Measurements from ENCODE around the gene SLC39A8.
"Not testable (repeated sequence)": the region's sequence is repeated elsewhere in the genome, so short reads cannot be mapped to it uniquely, and the experiment has no call there.

SLC39A8 gene

DNA sequence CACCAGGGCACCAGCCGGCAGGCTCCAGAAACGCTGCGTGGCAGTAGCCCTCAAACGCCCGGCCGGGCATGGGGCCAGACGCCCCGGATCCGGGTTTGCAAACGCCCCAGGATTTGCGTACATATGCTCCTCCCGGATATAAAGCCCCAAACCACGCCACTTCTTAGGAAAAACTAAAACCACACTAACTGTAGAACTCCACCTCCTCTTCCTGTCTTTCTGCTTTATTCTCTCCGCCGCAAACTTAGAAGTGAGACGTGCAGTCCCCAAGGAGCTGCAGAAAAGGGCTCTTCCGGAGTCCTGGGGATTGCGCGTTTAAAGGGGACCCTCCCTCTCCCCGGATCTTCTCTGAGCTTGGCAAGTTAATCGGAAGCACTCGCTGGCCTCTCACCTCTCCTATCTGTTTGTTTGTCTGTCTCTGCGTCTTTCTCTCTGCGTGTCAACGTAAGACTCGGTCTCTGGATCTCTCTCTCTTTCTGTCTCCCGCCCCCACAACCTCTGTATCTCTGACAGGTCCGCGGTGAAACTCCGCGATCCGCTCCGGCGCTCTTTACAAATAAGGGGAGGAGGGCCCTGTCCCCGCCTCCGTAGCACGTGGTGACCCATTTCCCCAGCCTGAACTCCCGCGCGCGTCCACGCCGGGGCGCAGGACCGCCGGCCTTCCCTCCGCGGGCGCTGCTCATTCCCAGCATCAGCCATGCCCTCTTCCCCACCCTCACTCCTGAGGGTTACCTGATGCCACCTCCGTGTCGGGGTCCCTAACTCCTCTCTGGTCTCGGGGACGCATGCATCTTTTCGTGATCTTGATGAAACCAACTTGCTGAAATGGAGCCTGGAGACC is at the start of gene SLC39A8:
Gene SLC39A8, minus strand, starts transcription at position 529 of the 841 bp plus-strand sequence. CDS start 820 bp downstream, outside the sequence.
- peak; percentile 30 for DNase-seq (ENCODE audit: low read depth, low spot score)

- no peak for DNase-seq (ENCODE audit: low read depth, low spot score)
These were observed 46.9 kb upstream of the SLC39A8 start for GRCh38 chr4:102392033-102392744.

DNA sequence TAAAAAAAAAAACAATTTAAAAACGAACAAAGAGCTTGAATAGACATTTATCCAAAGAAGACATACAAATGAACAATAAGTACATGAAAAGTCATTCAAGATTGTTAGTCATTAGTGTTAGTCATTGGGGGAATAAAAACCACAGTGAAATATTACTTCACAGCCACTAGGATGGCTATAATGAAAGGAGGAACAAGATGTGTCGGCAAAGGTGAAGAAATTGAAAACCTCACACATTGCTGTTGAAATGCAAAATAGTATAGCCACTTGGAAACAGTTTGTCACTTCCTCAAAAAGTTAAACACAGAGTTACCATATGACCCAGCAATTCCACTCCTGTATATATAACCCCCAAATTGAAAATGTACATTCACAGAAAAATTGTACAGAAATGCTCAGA is 45.2 kb upstream of the SLC39A8 start:
- DNase-seq (ENCODE audit: low read depth, low spot score): no peak

DNA sequence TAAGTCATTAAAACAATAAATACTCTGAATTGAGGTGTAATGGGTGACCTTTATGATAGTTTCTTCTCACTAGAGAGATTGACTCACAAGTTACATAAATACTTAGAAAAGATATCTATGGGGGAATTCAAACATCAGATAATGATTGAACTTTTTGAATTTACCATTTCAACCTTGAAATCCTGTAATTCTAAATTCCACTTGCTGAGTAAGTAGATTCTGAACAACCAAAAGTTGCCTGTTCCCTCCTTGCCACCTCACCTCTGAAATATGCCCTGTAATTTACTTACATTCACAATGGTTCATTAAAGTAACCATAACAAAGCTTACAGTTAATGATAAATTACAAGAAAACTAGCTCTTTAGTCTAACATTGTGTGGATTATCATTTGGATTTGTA is 43.3 kb upstream of the SLC39A8 start:
- no peak for DNase-seq (ENCODE audit: low read depth, low spot score)

GRCh38 chr4:102387552-102388150 is 42.4 kb upstream of the SLC39A8 start:
- no peak for DNase-seq (ENCODE audit: low read depth, low spot score)

- no peak for DNase-seq (ENCODE audit: low read depth, low spot score)
These were observed 41.7 kb upstream of the SLC39A8 start for GRCh38 chr4:102386966-102387365.

DNA sequence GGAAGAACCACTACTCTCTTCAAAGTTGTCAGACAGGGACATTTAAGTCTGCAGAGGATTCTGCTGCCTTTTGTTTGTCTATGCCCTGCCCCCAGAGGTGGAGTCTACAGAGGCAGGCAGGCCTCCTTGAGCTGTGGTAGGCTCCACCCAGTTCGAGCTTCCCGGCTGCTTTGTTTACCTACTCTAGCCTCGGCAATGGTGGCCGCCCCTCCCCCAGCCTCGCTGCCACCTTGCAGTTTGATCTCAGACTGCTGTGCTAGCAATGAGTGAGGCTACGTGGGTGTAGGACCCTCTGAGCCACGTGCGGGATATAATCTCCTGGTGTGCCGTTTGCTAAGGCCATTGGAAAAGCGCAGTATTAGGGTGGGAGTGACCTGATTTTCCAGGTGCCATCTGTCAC is 35.0 kb upstream of the SLC39A8 start:
- not testable (repeated sequence) for DNase-seq (ENCODE audit: low read depth, low spot score)

DNA sequence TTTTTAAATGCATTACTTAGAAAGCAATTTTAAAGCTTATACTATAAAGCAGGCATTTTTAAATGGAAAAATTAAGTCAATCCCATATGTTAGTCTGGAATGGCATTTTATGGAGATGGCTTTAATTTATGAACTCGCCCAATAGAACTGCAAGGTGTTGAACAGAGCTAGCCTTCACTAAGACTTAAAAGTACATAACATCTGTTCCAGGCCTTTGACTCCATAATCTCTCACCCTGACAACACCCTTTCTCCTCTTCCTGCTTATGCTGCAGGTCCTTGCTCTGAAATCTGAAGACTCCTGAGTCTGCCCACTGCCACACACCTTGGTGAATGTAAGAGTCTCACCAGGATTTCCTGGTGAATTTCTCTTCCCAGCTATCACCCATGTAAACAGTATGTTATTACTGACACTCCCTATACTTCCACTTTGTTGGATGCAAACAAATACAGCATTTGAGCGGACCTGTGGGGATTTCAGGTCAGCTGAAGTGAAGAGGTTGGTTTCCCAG is 17.7 kb upstream of the SLC39A8 start:
- DNase-seq (ENCODE audit: low read depth, low spot score): no peak

- DNase-seq (ENCODE audit: low read depth, low spot score): no peak
These were observed 12.8 kb upstream of the SLC39A8 start for GRCh38 chr4:102358128-102358527.

- not testable (repeated sequence) for DNase-seq (ENCODE audit: low read depth, low spot score)
These were observed 12.4 kb upstream of the SLC39A8 start for GRCh38 chr4:102357637-102358036.

DNA sequence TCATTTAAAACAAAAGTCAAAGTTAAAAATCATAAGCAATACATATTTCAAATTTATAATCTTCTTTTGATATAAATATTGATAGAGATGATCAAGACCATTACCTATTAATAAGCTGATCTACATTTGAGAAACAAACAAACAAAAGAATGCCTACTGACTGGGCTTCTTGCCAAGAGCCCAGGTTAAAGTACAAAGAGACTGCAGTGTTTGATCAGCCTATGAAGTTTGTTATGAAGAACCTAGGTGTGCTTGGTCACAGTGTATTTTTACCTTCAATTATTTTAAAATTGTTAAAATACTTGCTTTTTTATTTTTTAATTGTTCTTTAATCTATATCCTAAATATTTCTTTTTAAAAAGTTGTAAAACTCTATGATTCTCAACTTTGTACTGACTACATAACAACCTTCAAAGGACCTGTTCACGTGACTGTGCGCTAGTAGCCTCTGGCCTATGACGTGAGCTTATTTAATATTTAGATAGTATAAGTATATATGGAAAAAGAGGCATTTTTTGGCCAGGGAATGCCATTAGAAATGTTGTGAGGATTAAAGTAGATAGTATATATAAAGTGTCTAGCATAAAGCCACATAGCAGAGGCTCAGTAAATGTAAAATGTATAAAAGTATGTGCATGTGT is 11.4 kb upstream of the SLC39A8 start:
- no peak for DNase-seq (ENCODE audit: low read depth, low spot score)

DNA sequence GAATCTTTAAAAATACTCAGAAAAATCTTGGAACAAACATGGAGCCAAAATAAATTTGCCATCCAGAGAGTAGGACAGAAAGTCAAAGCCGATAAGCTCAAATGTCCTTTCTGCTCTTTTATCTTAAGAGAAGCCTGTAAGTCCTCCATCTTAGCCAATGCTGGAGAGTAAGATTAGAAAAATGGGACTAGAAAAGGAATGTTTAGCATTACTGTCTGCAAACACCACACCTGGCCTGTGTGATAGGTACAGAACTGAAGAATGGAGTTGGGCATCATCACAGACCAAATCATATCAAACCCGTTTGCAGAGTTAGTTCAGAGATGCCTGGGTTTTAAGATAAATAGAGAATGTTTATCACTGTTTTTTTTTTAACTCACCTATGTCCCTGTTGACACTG is 10.5 kb upstream of the SLC39A8 start:
- no peak for DNase-seq (ENCODE audit: low read depth, low spot score)

DNA sequence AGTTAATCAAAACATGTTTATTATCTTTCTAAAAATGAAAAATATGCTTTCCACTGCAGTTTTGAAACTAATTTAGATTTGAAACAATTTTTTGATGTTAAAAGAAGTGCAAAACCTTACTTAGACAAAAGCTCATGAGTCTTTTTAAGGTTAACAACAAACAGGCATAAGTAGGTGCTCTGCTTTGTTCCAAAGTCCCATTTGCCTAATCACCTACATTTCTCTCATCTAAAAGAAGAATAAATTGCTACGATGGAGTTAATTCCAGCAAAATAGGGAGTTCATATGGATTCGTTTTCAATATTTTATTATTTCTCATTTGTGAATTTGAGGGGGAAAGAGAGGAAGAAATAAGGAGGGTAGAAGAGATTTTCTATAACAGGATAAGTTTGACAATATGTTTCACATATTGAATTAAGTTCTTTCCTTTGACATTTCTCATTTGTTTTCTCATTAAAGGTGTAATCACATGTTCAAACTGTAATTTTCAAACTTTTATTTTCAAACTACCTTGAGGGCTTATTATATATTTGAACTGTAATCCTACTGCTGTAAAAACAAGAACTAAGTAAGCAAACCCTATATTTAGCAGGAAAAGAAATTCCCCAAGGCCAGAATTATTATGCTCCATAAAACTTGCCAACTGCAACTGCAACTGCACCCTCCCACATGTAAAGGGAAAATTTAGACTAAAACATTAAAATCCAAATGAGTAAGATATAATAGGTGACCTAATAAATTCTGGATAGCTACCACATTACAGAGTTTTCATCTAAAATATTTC is 9.6 kb upstream of the SLC39A8 start:
- DNase-seq (ENCODE audit: low read depth, low spot score): no peak

- DNase-seq (ENCODE audit: low read depth, low spot score): no peak
These were observed 7.5 kb upstream of the SLC39A8 start for GRCh38 chr4:102352781-102353180.

DNA sequence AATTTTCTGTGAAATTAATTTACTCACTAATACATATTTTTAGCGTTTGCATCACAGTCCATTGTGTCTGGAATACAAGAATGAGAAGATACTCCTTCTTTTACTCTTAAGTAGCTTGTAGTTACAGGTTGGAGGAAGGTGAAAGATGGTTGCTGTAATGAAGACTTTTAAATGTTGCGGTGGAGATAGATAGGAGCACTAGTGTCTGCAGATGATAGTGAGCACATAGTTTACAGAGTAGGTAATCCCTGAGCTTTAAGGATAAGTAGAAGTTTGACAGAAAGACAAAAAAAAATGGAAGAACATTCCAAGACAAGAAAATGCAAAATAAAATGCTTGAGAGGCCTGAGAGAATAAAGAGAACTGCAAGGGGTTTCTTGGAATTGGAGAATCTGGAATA is 5.4 kb upstream of the SLC39A8 start:
- no peak for DNase-seq (ENCODE audit: low read depth, low spot score)

- DNase-seq (ENCODE audit: low read depth, low spot score): no peak
These were observed 3.4 kb upstream of the SLC39A8 start for GRCh38 chr4:102348701-102349100.

GRCh38 chr4:102345795-102346100 is 466 bp upstream of the SLC39A8 start:
- no peak for DNase-seq (ENCODE audit: low read depth, low spot score)

DNA sequence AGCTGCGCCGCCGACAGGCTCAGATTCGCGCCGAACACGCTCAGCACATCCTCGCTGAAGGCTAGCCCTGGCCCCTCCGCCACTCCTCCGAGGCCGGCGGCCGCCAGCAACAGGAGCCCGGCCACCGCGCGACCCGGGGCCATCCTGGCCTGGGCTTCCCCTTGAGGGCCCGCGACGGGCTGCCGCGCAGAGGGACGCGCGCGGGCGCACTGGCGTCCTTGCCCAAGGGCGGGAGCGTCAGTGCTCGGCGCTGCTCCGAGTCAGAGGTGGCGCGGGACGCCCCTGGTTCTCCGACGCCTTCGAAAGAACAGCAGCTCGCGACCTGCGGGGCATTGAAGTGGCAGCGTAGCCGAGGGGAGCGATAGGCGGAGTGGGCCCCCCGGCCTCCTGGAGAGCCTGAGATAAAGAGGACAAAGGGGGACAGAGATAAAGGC is 745 bp downstream of the SLC39A8 start:
- no peak for DNase-seq (ENCODE audit: low read depth, low spot score)

- peak; percentile 4 for DNase-seq (ENCODE audit: low read depth, low spot score)
These were observed 1.2 kb downstream of the SLC39A8 start for GRCh38 chr4:102343964-102344519.

GRCh38 chr4:102342404-102343074 is 2.7 kb downstream of the SLC39A8 start:
- no peak for DNase-seq (ENCODE audit: low read depth, low spot score)
